ENCODE measurements around the gene HS1BP3.

The HS1BP3 gene

GRCh38 chr2:20600756-20601325, 50.1 kb downstream of the HS1BP3 start:
- H3K9me3 ChIP-seq (ENCODE audit: insufficient read depth, low read length) = no peaks in the 10 kb centered on the region
- H3K9me2 ChIP-seq (replicated peaks; ENCODE audit: insufficient read depth, low read length) = no peaks in the 10 kb centered on the region
- H3K27me3 ChIP-seq (ENCODE audit: low read length) = no peaks in the 10 kb centered on the region
- no peak overlapping the region for H2AFZ ChIP-seq (ENCODE audit: low read depth, low read length, severe bottlenecking)
- no peaks in the 10 kb centered on the region for H3K36me3 ChIP-seq (ENCODE audit: low read length)
- no peaks in the 10 kb centered on the region for H3F3A ChIP-seq (ENCODE audit: insufficient read depth)
- H3K79me2 ChIP-seq (ENCODE audit: insufficient read depth, low read length) = no peaks in the 10 kb centered on the region
- no peak overlapping the region for H3K4me3 ChIP-seq (ENCODE audit: insufficient read depth, low read length, poor library complexity, severe bottlenecking)
- H3K4me2 ChIP-seq (ENCODE audit: low read depth, low read length, poor library complexity, severe bottlenecking) = no peak overlapping the region
- no peak for TF ChIP-seq EZH2phosphoT487 (conservative IDR thresholded peaks at IDR 0.05; ENCODE audit: low read length)
- TF ChIP-seq CTCF (IDR thresholded peaks at IDR 0.05; ENCODE audit: insufficient read depth, low read length, poor library complexity, severe bottlenecking) = peak; percentile 32
- no peak overlapping the region for H3K27ac ChIP-seq (ENCODE audit: low read depth, low read length)
- no peak overlapping the region for H3K9ac ChIP-seq (ENCODE audit: low read length)
- no peaks in the 10 kb centered on the region; the same call in 1 of the 2 replicates for H4K20me1 ChIP-seq (ENCODE audit: low read depth, low read length)

GRCh38 chr2:20599861-20600461, 50.9 kb downstream of the HS1BP3 start:
- no peaks in the 10 kb centered on the region for H3K9me2 ChIP-seq (replicated peaks; ENCODE audit: insufficient read depth, low read length)
- no peak overlapping the region for H3K9ac ChIP-seq (ENCODE audit: low read length)
- no peak overlapping the region for H3K27ac ChIP-seq (ENCODE audit: low read depth, low read length)

GRCh38 chr2:20599001-20599600, 51.8 kb downstream of the HS1BP3 start:
- TF ChIP-seq EZH2phosphoT487 (conservative IDR thresholded peaks at IDR 0.05; ENCODE audit: low read length) (no peak), CTCF (IDR thresholded peaks at IDR 0.05; ENCODE audit: insufficient read depth, low read length, poor library complexity, severe bottlenecking) (no peak)
- H3K9me3 ChIP-seq (ENCODE audit: insufficient read depth, low read length) = no peaks in the 10 kb centered on the region
- no peak overlapping the region for H2AFZ ChIP-seq (ENCODE audit: low read depth, low read length, severe bottlenecking)
- no peak overlapping the region for H3K4me2 ChIP-seq (ENCODE audit: low read depth, low read length, poor library complexity, severe bottlenecking)
- no peaks in the 10 kb centered on the region for H3F3A ChIP-seq (ENCODE audit: insufficient read depth)
- no peak overlapping the region for H3K9ac ChIP-seq (ENCODE audit: low read length)
- H3K79me2 ChIP-seq (ENCODE audit: insufficient read depth, low read length) = no peaks in the 10 kb centered on the region
- H4K20me1 ChIP-seq (ENCODE audit: low read depth, low read length) = no peaks in the 10 kb centered on the region; the same call in 1 of the 2 replicates
- H3K36me3 ChIP-seq (ENCODE audit: low read length) = no peaks in the 10 kb centered on the region
- H3K9me2 ChIP-seq (replicated peaks; ENCODE audit: insufficient read depth, low read length) = no peaks in the 10 kb centered on the region
- no peak overlapping the region for H3K27ac ChIP-seq (ENCODE audit: low read depth, low read length)
- H3K4me3 ChIP-seq (ENCODE audit: insufficient read depth, low read length, poor library complexity, severe bottlenecking) = no peak overlapping the region
- H3K27me3 ChIP-seq (ENCODE audit: low read length) = no peaks in the 10 kb centered on the region

More at GRCh38 chr2:20599861-20600461, 50.9 kb downstream of the HS1BP3 start:
- Histone ChIP-seq H3K36me3 (ENCODE audit: low read length) (no peaks in the 10 kb centered on the region), H3K9me3 (ENCODE audit: insufficient read depth, low read length) (no peaks in the 10 kb centered on the region), H3K79me2 (ENCODE audit: insufficient read depth, low read length) (no peaks in the 10 kb centered on the region), H4K20me1 (ENCODE audit: low read depth, low read length) (no peaks in the 10 kb centered on the region; the same call in 1 of the 2 replicates), H3F3A (ENCODE audit: insufficient read depth) (no peaks in the 10 kb centered on the region), H3K4me2 (ENCODE audit: low read depth, low read length, poor library complexity, severe bottlenecking) (no peak overlapping the region), H3K27me3 (ENCODE audit: low read length) (no peaks in the 10 kb centered on the region), H2AFZ (ENCODE audit: low read depth, low read length, severe bottlenecking) (no peak overlapping the region), H3K4me3 (ENCODE audit: insufficient read depth, low read length, poor library complexity, severe bottlenecking) (no peak overlapping the region)
- TF ChIP-seq EZH2phosphoT487 (conservative IDR thresholded peaks at IDR 0.05; ENCODE audit: low read length) (no peak), CTCF (IDR thresholded peaks at IDR 0.05; ENCODE audit: insufficient read depth, low read length, poor library complexity, severe bottlenecking) (no peak)
